HG02870 (cell line): ENCODE results near the gene TMPRSS2.

Source experiments
- ATAC-seq: cut with Tn5 transposase; IDR thresholded peaks from one replicate; pipeline ENCODE4 v1.9.1; 2021; ENCODE audit warnings: mild to moderate bottlenecking, moderate library complexity; ENCODE audit not compliant: unreplicated experiment

The TMPRSS2 gene

GRCh38 chr21:41507521-41508414 lies at the start of gene TMPRSS2:
Gene TMPRSS2, minus strand, starts transcription at chr21:41508158. Its CDS starts 10,025 bp downstream, at chr21:41498133.
- ATAC-seq: no peak

- no peak for ATAC-seq
Measured at GRCh38 chr21:41555057-41555456, 47.1 kb upstream of the TMPRSS2 start.

- ATAC-seq: no peak
Measured at GRCh38 chr21:41552254-41552653, 44.3 kb upstream of the TMPRSS2 start.

- no peak for ATAC-seq
Measured at GRCh38 chr21:41548781-41549180, 40.8 kb upstream of the TMPRSS2 start.

GRCh38 chr21:41547111-41547510 lies 39.2 kb upstream of the TMPRSS2 start:
- ATAC-seq: no peak

GRCh38 chr21:41545500-41546359 lies 37.8 kb upstream of the TMPRSS2 start:
- no peak for ATAC-seq

GRCh38 chr21:41542727-41543126 lies 34.8 kb upstream of the TMPRSS2 start:
- ATAC-seq: no peak

- ATAC-seq: no peak
Measured at GRCh38 chr21:41537356-41537755, 29.4 kb upstream of the TMPRSS2 start.

- ATAC-seq: no peak
Measured at GRCh38 chr21:41536827-41537103, 28.8 kb upstream of the TMPRSS2 start.

- no peak for ATAC-seq
Measured at GRCh38 chr21:41536076-41536826, 28.3 kb upstream of the TMPRSS2 start.

GRCh38 chr21:41530366-41530765 lies 22.4 kb upstream of the TMPRSS2 start:
- ATAC-seq: no peak

GRCh38 chr21:41529769-41530168 lies 21.8 kb upstream of the TMPRSS2 start:
- no peak for ATAC-seq

- ATAC-seq: no peak
Measured at GRCh38 chr21:41526478-41527087, 18.6 kb upstream of the TMPRSS2 start.

- no peak for ATAC-seq
Measured at GRCh38 chr21:41523175-41523574, 15.2 kb upstream of the TMPRSS2 start.

GRCh38 chr21:41521489-41522027 lies 13.6 kb upstream of the TMPRSS2 start:
- no peak for ATAC-seq

- no peak for ATAC-seq
Measured at GRCh38 chr21:41520560-41521442, 12.8 kb upstream of the TMPRSS2 start.

GRCh38 chr21:41519806-41520559 lies 12.0 kb upstream of the TMPRSS2 start:
- ATAC-seq: no peak

GRCh38 chr21:41518757-41519156 lies 10.8 kb upstream of the TMPRSS2 start:
- ATAC-seq: no peak

- ATAC-seq: no peak
Measured at GRCh38 chr21:41511858-41512257, 3.9 kb upstream of the TMPRSS2 start.
